HepG2 (cell line): ENCODE data around the gene ANKLE1. TPM values are rescaled to one million over a fixed set of nuclear protein-coding genes. Genes with fewer than 3 reads are reported as not detected.

Experiments
- ATAC-seq: fragments of 200-7000 bp; cut with Tn5 transposase; 3 replicates; pipeline ENCODE4 v1.9.1; 2020; ENCODE audit warnings: mild to moderate bottlenecking, moderate library complexity
- BruUV-seq: library from RNA; stranded (reverse); fragments of 400-500 nt; replicated peaks from 2 replicates; lab custom pipeline; 2021; lab: Mats Ljungman, UMichigan
- CTCF ChIA-PET: fragments of 300-600 bp; formaldehyde crosslinking; extraction: SDS; loops from one replicate; lab custom pipeline; 2021; ENCODE audit warnings: low total read pairs, inconsistent platforms, low intra/inter-chr PET ratio; lab: Yijun Ruan, JAX
- POLR2A ChIA-PET: fragments of 350-600 bp; sonication (Branson Sonifier 250); formaldehyde crosslinking; loops from one replicate; lab custom pipeline; 2020; ENCODE audit warnings: antibody characterized with exemption, inconsistent platforms; lab: Yijun Ruan, JAX
- DNase-seq: peaks from one replicate; pipeline ENCODE4 v3.0.0-alpha.2; 2015; ENCODE audit warnings: low spot score
- FAIRE-seq: peaks from 3 replicates; lab custom pipeline; 2011; peaks lifted over from hg19 to GRCh38; lab: Jason Lieb, UNC
- H2AFZ ChIP-seq: one replicate; pipeline ENCODE4 v1.6.1; 2011; ENCODE audit warnings: low read length, inconsistent platforms
- H3K27ac ChIP-seq: fragments of 300-600 bp; 3 replicates; pipeline ENCODE4 v1.8.0; 2011; ENCODE audit warnings: mixed run types, mild to moderate bottlenecking, mixed read lengths, low read length, inconsistent platforms; ENCODE audit not compliant: insufficient read depth; ENCODE audit errors: extremely low read length
- H3K27me3 ChIP-seq, 2 experiments: fragments of 200-600 bp in 1 of 2; 2 replicates in 1 of 2; 3 replicates in 1 of 2; pipeline versions ENCODE4 v1.6.0 to v1.8.0; 2011; ENCODE audit warnings: low read length in 2 of 2, mild to moderate bottlenecking in 2 of 2, moderate library complexity in 2 of 2, inconsistent platforms in 1 of 2; ENCODE audit not compliant: insufficient read depth in 2 of 2, control insufficient read depth in 1 of 2
- H3K36me3 ChIP-seq, 2 experiments: fragments of 200-600 bp in 1 of 2; replicated peaks in 1 of 2; 2 replicates in 1 of 2; 3 replicates in 1 of 2; pipeline versions ENCODE4 v1.5.1 to v1.8.0; 2011; ENCODE audit warnings: low read length in 2 of 2, inconsistent platforms in 1 of 2; ENCODE audit not compliant: insufficient read depth in 2 of 2, control insufficient read depth in 1 of 2
- H3K4me1 ChIP-seq: 2 replicates; pipeline ENCODE4 v1.5.1; 2012; ENCODE audit warnings: low read length, inconsistent platforms; ENCODE audit not compliant: insufficient read depth
- H3K4me2 ChIP-seq: 2 replicates; pipeline ENCODE4 v1.6.0; 2011; ENCODE audit warnings: low read depth, low read length, inconsistent platforms
- H3K4me3 ChIP-seq, 3 experiments: fragments of 200-600 bp in 1 of 3; sonication (generic), shearing (Covaris generic) in 1 of 3; replicated peaks in 1 of 3; 2 replicates each; pipeline ENCODE4 v1.5.1; 2011 to 2016; ENCODE audit warnings: low read length in 3 of 3, inconsistent platforms in 2 of 3, low read depth in 2 of 3, mild to moderate bottlenecking in 2 of 3, control low read depth in 1 of 3, mixed read lengths in 1 of 3; ENCODE audit not compliant: insufficient read depth in 1 of 3
- H3K79me2 ChIP-seq: one replicate; pipeline ENCODE4 v1.6.1; 2011; ENCODE audit warnings: low read length, inconsistent platforms; ENCODE audit not compliant: insufficient read depth
- H3K9ac ChIP-seq: 2 replicates; pipeline ENCODE4 v1.6.0; 2011; ENCODE audit warnings: mild to moderate bottlenecking, low read depth, low read length, inconsistent platforms; ENCODE audit not compliant: insufficient read depth
- H3K9me3 ChIP-seq: 2 replicates; pipeline ENCODE4 v1.5.1; 2012; ENCODE audit warnings: mild to moderate bottlenecking, low read length
- H4K20me1 ChIP-seq: 2 replicates; pipeline ENCODE4 v1.6.0; 2011; ENCODE audit warnings: inconsistent platforms, mild to moderate bottlenecking, low read length, moderate library complexity; ENCODE audit not compliant: insufficient read depth
- AGO2 ChIP-seq: fragments of 200-400 bp; formaldehyde crosslinking; optimal IDR thresholded peaks from 2 replicates; pipeline ENCODE3; 2017; ENCODE audit warnings: mild to moderate bottlenecking, low read depth, low read length, moderate library complexity
- HDAC2 ChIP-seq: sonication (generic); formaldehyde crosslinking; IDR thresholded peaks from 2 replicates; pipeline ENCODE4 v1.4.0; 2020; ENCODE audit warnings: missing genetic modification reagents
- HNF4A ChIP-seq: sonication (generic); formaldehyde crosslinking; IDR thresholded peaks from 2 replicates; pipeline ENCODE4 v1.4.0; 2020; ENCODE audit warnings: missing genetic modification reagents
- KDM2A ChIP-seq: sonication (generic); formaldehyde crosslinking; IDR thresholded peaks from 2 replicates; pipeline ENCODE4 v1.4.0; 2020; ENCODE audit warnings: low read depth, missing genetic modification reagents, borderline replicate concordance
- MATR3 ChIP-seq: sonication (generic); formaldehyde crosslinking; IDR thresholded peaks from 2 replicates; pipeline ENCODE4 v1.4.0; 2020; ENCODE audit warnings: missing genetic modification reagents
- MTA3 ChIP-seq: sonication (generic); formaldehyde crosslinking; IDR thresholded peaks from 2 replicates; pipeline ENCODE4 v1.4.0; 2020; ENCODE audit warnings: missing genetic modification reagents
- NFKBIZ ChIP-seq: IDR thresholded peaks from 2 replicates; pipeline ENCODE4 v1.6.1; 2018; ENCODE audit warnings: missing genetic modification reagents, missing compliant biosample characterization
- THYN1 ChIP-seq: sonication (generic); formaldehyde crosslinking; IDR thresholded peaks from 2 replicates; pipeline ENCODE4 v1.8.1; 2023; ENCODE audit warnings: low read depth, mild to moderate bottlenecking, moderate library complexity, missing genetic modification reagents, borderline replicate concordance
- ZNF33A ChIP-seq: sonication (generic); formaldehyde crosslinking; IDR thresholded peaks from 2 replicates; pipeline ENCODE4 v1.5.1; 2020; ENCODE audit warnings: missing genetic modification reagents, mild to moderate bottlenecking, moderate library complexity, borderline replicate concordance
- ZNF382 ChIP-seq: sonication (generic); formaldehyde crosslinking; IDR thresholded peaks from 2 replicates; pipeline ENCODE4 v1.5.0; 2020; ENCODE audit warnings: missing genetic modification reagents, mild to moderate bottlenecking, borderline replicate concordance
- ZNF556 ChIP-seq: sonication (generic); formaldehyde crosslinking; IDR thresholded peaks from 2 replicates; pipeline ENCODE4 v1.4.0; 2020; ENCODE audit warnings: mild to moderate bottlenecking, missing genetic modification reagents, borderline replicate concordance
- WGBS: methylation state at CpG from one replicate; pipeline ENCODE4 v1.1.6; 2017; ENCODE audit warnings: low lambda C conversion rate; 5-methylcytosine and 5-hydroxymethylcytosine counted together
- in situ Hi-C: cut with HindIII; loops from 2 replicates; pipeline ENCODE4 v1.10.0; 2017; ENCODE audit warnings: low pct_unique_long_range_greater_than_20kb; ENCODE audit not compliant: extremely low pct_ligation_motif_present
- intact Hi-C: fragments of 100-400 bp; cut with micrococcal nuclease; formaldehyde crosslinking; loops from one replicate; pipeline ENCODE4 v1.10.0; 2022; ENCODE audit not compliant: unreplicated experiment
- polyA plus RNA-seq, 8 experiments: library from polyadenylated mRNA; depleted of rRNA in 3 of 8; stranded (reverse) in 7 of 8; unstranded in 1 of 8; fragments of >200 nt; fragmentation: Illumina TruSeq in 4 of 8; extraction: Trizol in 4 of 8; gene quantifications; 2 replicates each; pipeline versions ENCODE4 v1.2.1 to v1.2.3, GENCODE V29; 2011 to 2016; ENCODE audit warnings: low read depth in 4 of 8, missing spikeins in 1 of 8, mixed read lengths in 1 of 8; ENCODE audit not compliant: insufficient read depth in 1 of 8
- total RNA-seq, 5 experiments: library from RNA; depleted of rRNA; stranded (reverse); fragments of >200 nt; fragmentation: Illumina TruSeq; extraction: Trizol; gene quantifications; 2 replicates each; pipeline ENCODE4 v1.2.3, GENCODE V29; 2016; ENCODE audit warnings: low read depth in 1 of 5
- TF ChIP-seq, protein P1 (sequence below): sonication (generic); formaldehyde crosslinking; IDR thresholded peaks from 2 replicates; pipeline ENCODE4 v1.4.0; 2020; ENCODE audit warnings: missing genetic modification reagents
- TF ChIP-seq, protein P2 (sequence below): sonication (generic); formaldehyde crosslinking; IDR thresholded peaks from 2 replicates; pipeline ENCODE4 v1.8.0; 2022; ENCODE audit warnings: missing genetic modification reagents, mild to moderate bottlenecking, moderate library complexity, borderline replicate concordance
- TF ChIP-seq, protein P3 (sequence below): sonication (generic); formaldehyde crosslinking; IDR thresholded peaks from 2 replicates; pipeline ENCODE4 v1.4.0; 2020; ENCODE audit warnings: missing genetic modification reagents

ANKLE1 gene
- total and polyA plus RNA-seq, 2 of the 13 experiments (the other 11 are each of a cell fraction or from before 2014, with no cell fraction given): 0.69 to 1.5 TPM

DNA sequence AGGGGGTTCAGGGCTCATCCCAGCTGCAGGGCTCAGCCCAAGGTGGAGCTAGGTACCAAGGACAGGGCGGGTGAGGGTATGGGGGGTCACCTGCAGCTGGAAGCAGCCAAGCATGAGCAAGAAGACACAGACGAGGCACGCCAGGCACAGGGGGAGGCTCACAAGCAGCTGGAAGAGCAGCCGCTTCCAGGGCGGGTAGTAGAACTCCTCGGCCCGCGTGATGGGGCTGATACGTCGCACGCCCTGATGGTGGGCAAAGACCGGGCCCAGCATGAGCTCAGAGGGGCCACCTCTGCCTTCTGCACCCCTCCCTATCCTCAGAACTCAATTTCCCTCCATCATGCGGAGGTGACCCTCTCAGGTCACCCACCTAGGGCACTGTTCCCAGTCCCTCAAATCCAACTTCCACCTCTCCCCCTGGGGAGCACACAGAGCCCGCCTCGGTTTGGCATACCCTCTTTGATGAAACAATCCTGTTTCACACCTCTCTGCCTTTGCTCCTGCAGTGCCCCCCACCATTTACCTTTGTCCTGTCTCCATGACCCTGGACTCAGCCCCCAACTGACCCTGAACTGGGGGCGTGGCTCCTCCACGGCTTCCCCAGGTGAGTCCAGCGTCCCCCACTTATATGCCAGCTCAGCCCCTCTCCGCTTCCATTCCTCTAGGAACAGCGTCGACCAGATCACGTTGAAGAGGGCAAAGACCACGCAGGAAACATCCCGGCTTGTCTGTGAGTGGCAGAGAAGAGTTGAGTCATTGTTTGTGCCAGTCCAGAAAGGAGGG, 48.8 kb downstream of the ANKLE1 start (continued):
- TF ChIP-seq, protein P1, sequence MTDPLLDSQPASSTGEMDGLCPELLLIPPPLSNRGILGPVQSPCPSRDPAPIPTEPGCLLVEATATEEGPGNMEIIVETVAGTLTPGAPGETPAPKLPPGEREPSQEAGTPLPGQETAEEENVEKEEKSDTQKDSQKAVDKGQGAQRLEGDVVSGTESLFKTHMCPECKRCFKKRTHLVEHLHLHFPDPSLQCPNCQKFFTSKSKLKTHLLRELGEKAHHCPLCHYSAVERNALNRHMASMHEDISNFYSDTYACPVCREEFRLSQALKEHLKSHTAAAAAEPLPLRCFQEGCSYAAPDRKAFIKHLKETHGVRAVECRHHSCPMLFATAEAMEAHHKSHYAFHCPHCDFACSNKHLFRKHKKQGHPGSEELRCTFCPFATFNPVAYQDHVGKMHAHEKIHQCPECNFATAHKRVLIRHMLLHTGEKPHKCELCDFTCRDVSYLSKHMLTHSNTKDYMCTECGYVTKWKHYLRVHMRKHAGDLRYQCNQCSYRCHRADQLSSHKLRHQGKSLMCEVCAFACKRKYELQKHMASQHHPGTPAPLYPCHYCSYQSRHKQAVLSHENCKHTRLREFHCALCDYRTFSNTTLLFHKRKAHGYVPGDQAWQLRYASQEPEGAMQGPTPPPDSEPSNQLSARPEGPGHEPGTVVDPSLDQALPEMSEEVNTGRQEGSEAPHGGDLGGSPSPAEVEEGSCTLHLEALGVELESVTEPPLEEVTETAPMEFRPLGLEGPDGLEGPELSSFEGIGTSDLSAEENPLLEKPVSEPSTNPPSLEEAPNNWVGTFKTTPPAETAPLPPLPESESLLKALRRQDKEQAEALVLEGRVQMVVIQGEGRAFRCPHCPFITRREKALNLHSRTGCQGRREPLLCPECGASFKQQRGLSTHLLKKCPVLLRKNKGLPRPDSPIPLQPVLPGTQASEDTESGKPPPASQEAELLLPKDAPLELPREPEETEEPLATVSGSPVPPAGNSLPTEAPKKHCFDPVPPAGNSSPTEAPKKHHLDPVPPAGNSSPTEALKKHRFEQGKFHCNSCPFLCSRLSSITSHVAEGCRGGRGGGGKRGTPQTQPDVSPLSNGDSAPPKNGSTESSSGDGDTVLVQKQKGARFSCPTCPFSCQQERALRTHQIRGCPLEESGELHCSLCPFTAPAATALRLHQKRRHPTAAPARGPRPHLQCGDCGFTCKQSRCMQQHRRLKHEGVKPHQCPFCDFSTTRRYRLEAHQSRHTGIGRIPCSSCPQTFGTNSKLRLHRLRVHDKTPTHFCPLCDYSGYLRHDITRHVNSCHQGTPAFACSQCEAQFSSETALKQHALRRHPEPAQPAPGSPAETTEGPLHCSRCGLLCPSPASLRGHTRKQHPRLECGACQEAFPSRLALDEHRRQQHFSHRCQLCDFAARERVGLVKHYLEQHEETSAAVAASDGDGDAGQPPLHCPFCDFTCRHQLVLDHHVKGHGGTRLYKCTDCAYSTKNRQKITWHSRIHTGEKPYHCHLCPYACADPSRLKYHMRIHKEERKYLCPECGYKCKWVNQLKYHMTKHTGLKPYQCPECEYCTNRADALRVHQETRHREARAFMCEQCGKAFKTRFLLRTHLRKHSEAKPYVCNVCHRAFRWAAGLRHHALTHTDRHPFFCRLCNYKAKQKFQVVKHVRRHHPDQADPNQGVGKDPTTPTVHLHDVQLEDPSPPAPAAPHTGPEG (CRISPR knock-in tag): 0 out of 2 replicates have a peak, but pooled peaks have one; percentile 15
- TF ChIP-seq KDM2A (CRISPR knock-in tag): 0 out of 2 replicates have a peak, but pooled peaks have one; percentile 14
- TF ChIP-seq HNF4A (CRISPR knock-in tag): peak; percentile 18; the same call in 1 of the 2 replicates

DNA sequence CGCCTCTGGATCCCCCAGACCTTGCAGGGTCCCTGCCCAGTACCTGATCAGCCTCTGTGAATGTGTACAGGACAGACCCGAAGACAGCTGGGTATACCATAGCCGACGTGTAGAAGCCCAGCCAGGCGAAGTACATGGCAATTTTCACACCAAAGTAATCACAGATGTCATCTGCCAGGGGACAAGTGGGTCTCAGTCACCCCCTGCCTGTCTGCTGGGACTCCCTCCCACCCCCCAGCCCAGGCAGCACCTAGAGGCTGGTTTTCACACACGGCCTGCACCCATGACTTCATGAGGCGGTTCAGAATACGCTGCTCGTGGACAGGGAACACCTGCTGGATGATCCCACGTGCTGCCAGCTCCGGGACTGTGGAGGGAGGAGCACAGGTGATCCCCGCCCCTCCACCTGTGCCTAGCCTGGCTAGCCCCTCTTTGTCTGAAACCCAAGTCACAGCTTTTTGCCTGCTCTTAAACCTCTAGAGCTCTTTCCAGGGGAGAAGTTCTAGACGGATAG, 49.4 kb downstream of the ANKLE1 start:
- DNase-seq: no peak
- 57% methylated on average over 6 of the region's 13 CpGs for WGBS
- ATAC-seq: no peak
- in situ Hi-C loops (no loop called here), intact Hi-C loops (no loop called here)
- Histone ChIP-seq H3K4me2 (no peak overlapping the region), H3K27me3 (no peaks in the 10 kb centered on the region), H3K27ac (no peak overlapping the region), H2AFZ (no peak overlapping the region), H3K4me3 (no peak overlapping the region), H3K79me2 (no peaks in the 10 kb centered on the region), H4K20me1 (no peaks in the 10 kb centered on the region), H3K9ac (no peak overlapping the region), H3K9me3 (no peaks in the 10 kb centered on the region), H3K36me3 (no peaks in the 10 kb centered on the region), H3K4me1 (peaks cover 38% of the 10 kb centered on the region)
- no TSS peak for BruUV-seq
- no peak for FAIRE-seq
- POLR2A ChIA-PET: no interaction called here
- CTCF ChIA-PET: no interaction called here
- no peak for TF ChIP-seq MTA3 (CRISPR knock-in tag)
- no peak for TF ChIP-seq HDAC2 (CRISPR knock-in tag)
- TF ChIP-seq MATR3 (CRISPR knock-in tag): no peak
- TF ChIP-seq, protein P2, sequence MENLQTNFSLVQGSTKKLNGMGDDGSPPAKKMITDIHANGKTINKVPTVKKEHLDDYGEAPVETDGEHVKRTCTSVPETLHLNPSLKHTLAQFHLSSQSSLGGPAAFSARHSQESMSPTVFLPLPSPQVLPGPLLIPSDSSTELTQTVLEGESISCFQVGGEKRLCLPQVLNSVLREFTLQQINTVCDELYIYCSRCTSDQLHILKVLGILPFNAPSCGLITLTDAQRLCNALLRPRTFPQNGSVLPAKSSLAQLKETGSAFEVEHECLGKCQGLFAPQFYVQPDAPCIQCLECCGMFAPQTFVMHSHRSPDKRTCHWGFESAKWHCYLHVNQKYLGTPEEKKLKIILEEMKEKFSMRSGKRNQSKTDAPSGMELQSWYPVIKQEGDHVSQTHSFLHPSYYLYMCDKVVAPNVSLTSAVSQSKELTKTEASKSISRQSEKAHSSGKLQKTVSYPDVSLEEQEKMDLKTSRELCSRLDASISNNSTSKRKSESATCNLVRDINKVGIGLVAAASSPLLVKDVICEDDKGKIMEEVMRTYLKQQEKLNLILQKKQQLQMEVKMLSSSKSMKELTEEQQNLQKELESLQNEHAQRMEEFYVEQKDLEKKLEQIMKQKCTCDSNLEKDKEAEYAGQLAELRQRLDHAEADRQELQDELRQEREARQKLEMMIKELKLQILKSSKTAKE (CRISPR knock-in tag): no peak
- TF ChIP-seq THYN1 (CRISPR knock-in tag): no peak
- TF ChIP-seq ZNF382 (CRISPR knock-in tag): no peak
- TF ChIP-seq AGO2: no peak
- no peak for TF ChIP-seq ZNF33A (CRISPR knock-in tag)
- TF ChIP-seq NFKBIZ (CRISPR knock-in tag): no peak
- TF ChIP-seq, protein P3, sequence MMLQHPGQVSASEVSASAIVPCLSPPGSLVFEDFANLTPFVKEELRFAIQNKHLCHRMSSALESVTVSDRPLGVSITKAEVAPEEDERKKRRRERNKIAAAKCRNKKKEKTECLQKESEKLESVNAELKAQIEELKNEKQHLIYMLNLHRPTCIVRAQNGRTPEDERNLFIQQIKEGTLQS (CRISPR knock-in tag): no peak
- TF ChIP-seq ZNF556 (CRISPR knock-in tag): no peak
